Choroid plexus epithelial cell (primary cell): Measurements from ENCODE around the gene ACKR3.

Source experiments
- DNase-seq: peaks from one replicate; pipeline ENCODE4 v3.0.0-alpha.2; 2010; ENCODE audit warnings: low read depth
- H3K4me3 ChIP-seq: 2 replicates; pipeline ENCODE4 v1.5.1; 2011; ENCODE audit warnings: low read depth, mild to moderate bottlenecking, control low read depth, low read length, moderate library complexity
- CTCF ChIP-seq: conservative IDR thresholded peaks from 2 replicates; pipeline ENCODE4 v1.5.1; 2011; ENCODE audit warnings: low read depth, mild to moderate bottlenecking, control low read depth, inconsistent platforms, low read length, moderate library complexity

The ACKR3 gene

GRCh38 chr2:236613612-236614011, 44.0 kb downstream of the ACKR3 start:
- no peak for DNase-seq

GRCh38 chr2:236614551-236614950, 44.9 kb downstream of the ACKR3 start:
- H3K4me3 ChIP-seq: no peak overlapping the region
- DNase-seq: no peak
- TF ChIP-seq CTCF: no peak

More at GRCh38 chr2:236613612-236614011, 44.0 kb downstream of the ACKR3 start:
- no peak overlapping the region for H3K4me3 ChIP-seq
- no peak for TF ChIP-seq CTCF

DNA sequence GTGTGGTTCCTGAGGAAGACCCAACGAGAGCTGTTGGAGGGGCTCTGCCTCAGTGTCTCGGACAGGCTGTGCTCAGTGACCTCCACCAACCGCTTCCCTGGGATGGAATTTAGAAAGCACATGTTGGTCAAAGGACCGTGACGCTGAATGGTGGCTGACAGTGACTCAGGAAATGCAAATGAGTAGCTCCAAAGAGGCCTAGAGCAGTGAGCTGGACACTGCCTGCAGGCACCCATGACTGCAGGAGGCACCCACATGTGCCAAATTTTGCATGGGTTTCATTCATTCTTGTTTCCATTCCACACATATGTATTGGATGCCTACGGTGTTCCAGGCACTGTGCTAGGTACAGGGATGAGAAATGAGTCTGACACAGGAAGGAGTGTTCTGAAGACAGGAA, 46.4 kb downstream of the ACKR3 start:
- no peak overlapping the region for H3K4me3 ChIP-seq
- no peak for TF ChIP-seq CTCF
- no peak for DNase-seq

GRCh38 chr2:236616624-236617023, 47.0 kb downstream of the ACKR3 start:
- no peak for TF ChIP-seq CTCF
- DNase-seq: no peak
- no peak overlapping the region for H3K4me3 ChIP-seq

DNA sequence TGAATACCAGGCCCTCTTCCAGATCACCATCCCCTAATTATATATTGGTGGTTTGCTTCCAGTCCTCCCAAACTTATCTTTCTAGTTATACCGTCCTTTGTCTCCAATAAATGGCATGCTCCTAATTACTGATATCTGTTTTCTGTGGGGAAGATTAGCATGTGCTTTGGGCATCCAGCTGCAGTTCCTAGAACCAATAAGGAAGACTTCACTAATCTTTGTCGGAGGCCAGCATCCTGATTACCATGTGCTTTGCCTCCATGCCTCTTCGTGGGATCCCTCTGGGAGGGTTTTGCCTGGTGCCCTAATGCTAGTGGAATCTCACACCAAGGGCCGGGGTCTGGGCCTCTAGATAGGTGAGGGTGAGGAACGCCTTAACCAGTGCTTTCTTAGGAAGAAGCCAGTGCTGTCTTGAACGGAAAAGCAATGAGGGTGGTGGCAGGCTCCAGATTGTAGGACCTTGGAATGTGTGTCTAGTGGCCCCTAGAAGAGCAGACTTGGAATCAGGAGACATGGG, 47.7 kb downstream of the ACKR3 start:
- H3K4me3 ChIP-seq: no peak overlapping the region
- no peak for TF ChIP-seq CTCF
- no peak for DNase-seq

GRCh38 chr2:236617796-236618195, 48.2 kb downstream of the ACKR3 start:
- H3K4me3 ChIP-seq: no peak overlapping the region
- no peak for TF ChIP-seq CTCF
- DNase-seq: no peak

- no peak overlapping the region for H3K4me3 ChIP-seq
- no peak for TF ChIP-seq CTCF
- DNase-seq: peak; percentile 9
Observed at GRCh38 chr2:236618370-236618769, 48.7 kb downstream of the ACKR3 start.
